Transverse colon (tissue), 4 donors: ENCODE data around the gene RSL1D1. TPM values are rescaled to one million over a fixed set of nuclear protein-coding genes. Genes with fewer than 3 reads are reported as not detected.

ENCODE experiments used
- DNase-seq: peaks from one replicate; pipeline ENCODE4 v3.0.0-alpha.2; 2019
- H3K27ac ChIP-seq, 4 donors: fragments of 200-600 bp; sonication (generic); 2 replicates each; pipeline ENCODE4 v1.5.1; 2016 to 2018; ENCODE audit warnings: inconsistent platforms in 4 of 4
- H3K27me3 ChIP-seq: fragments of 200-600 bp; sonication (generic); 2 replicates; pipeline ENCODE4 v1.5.1; 2017; ENCODE audit warnings: inconsistent platforms
- H3K36me3 ChIP-seq, 4 donors: fragments of 200-600 bp; sonication (generic); 2 replicates each; pipeline ENCODE4 v1.5.1; 2017 to 2019; ENCODE audit warnings: inconsistent platforms in 4 of 4
- H3K4me1 ChIP-seq, 4 donors: fragments of 200-600 bp; sonication (generic); 2 replicates each; pipeline ENCODE4 v1.5.1; 2017 to 2020; ENCODE audit warnings: inconsistent platforms in 4 of 4
- H3K4me3 ChIP-seq, 4 donors: fragments of 200-600 bp; sonication (generic); 1 replicate in 1 of 4; 2 replicates in 3 of 4; pipeline versions ENCODE4 v1.5.1 to v1.6.1; 2017 to 2019; ENCODE audit warnings: inconsistent platforms in 4 of 4
- H3K9me3 ChIP-seq, 2 donors: fragments of 200-600 bp; sonication (generic); 2 replicates each; pipeline ENCODE4 v1.5.1; 2017 to 2019; ENCODE audit warnings: inconsistent platforms in 2 of 2
- CTCF ChIP-seq, 5 experiments: fragments of 200-600 bp in 3 of 5; fragments of 450-650 bp in 2 of 5; sonication (generic) in 3 of 5; IDR thresholded peaks; 1 replicate in 2 of 5; 2 replicates in 3 of 5; pipeline ENCODE4 v1.5.1; 2016 to 2017; ENCODE audit warnings: antibody characterized with exemption in 5 of 5, inconsistent platforms in 3 of 5, mild to moderate bottlenecking in 2 of 5, moderate library complexity in 1 of 5
- EP300 ChIP-seq: sonication (generic); formaldehyde crosslinking; IDR thresholded peaks from one replicate; pipeline ENCODE4 v1.6.1; 2017; ENCODE audit warnings: antibody characterized with exemption, low read depth
- POLR2A ChIP-seq: fragments of 450-650 bp; IDR thresholded peaks from one replicate; pipeline ENCODE4 v1.6.1; 2016; ENCODE audit warnings: antibody characterized with exemption, mild to moderate bottlenecking, moderate library complexity
- POLR2AphosphoS5 ChIP-seq, 3 donors: sonication (generic); formaldehyde crosslinking; IDR thresholded peaks; one replicate each; pipeline ENCODE4 v1.6.1; 2016; ENCODE audit warnings: antibody characterized with exemption in 3 of 3
- WGBS, 2 donors: methylation state at CpG; one replicate each; pipeline ENCODE4 v1.1.5; 2018; ENCODE audit warnings: low coverage in 1 of 2; 5-methylcytosine and 5-hydroxymethylcytosine counted together
- in situ Hi-C, 4 donors: fragments of 200-750 bp; cut with MboI; loops; one replicate each; pipeline versions ENCODE4 v1.15.0 to v1.15.1; 2017; ENCODE audit warnings: low sequenced_read_pairs in 3 of 4, low pct_ligation_motif_present in 1 of 4, low pct_unique_long_range_greater_than_20kb in 1 of 4
- intact Hi-C: fragments of 100-400 bp; cut with DNase I; formaldehyde crosslinking; loops from one replicate; pipeline ENCODE4 v1.15.1; 2023; ENCODE audit warnings: low total_unique reads
- total RNA-seq, 4 donors: library from RNA; depleted of rRNA; stranded (reverse); fragments of >200 nt; gene quantifications; one replicate each; pipeline ENCODE4 v1.1.0, GENCODE V29; 2016

RSL1D1 gene
- total RNA-seq, 4 donors from 2014 or later, result 41.5 to 120 (median 65.9) TPM

- in situ Hi-C loops, result no loop called here
- Histone ChIP-seq H3K4me3 (no peak overlapping the region), H3K9me3 (no peaks in the 10 kb centered on the region), H3K27ac (no peak overlapping the region), H3K27me3 (no peaks in the 10 kb centered on the region), H3K4me1 (peaks cover 0 to 9% (median 3%) of the 10 kb centered on the region in 4 donors), H3K36me3 (peaks cover 0 to 22% (median 8%) of the 10 kb centered on the region in 4 donors)
- intact Hi-C loops, result no loop called here
- 40 to 41% methylated on average over 3 of the region's 3 CpGs for WGBS, 2 donors
- TF ChIP-seq POLR2AphosphoS5 (IDR thresholded peaks at IDR 0.05) (no peak), POLR2A (no peak), EP300 (no peak), CTCF (IDR thresholded peaks at IDR 0.05) (no peak)
- no peak for DNase-seq
Observed at GRCh38 chr16:11870399-11870798, 19.1 kb upstream of the RSL1D1 start.

- no peak overlapping the region for H3K27ac ChIP-seq
- no peak overlapping the region for H3K4me3 ChIP-seq
- intact Hi-C loops, result loop anchor here (10.0 kb wide), 1 partner anchor 195 kb away; no protein-coding TSS in a partner anchor
- no peaks in the 10 kb centered on the region for H3K9me3 ChIP-seq
- in situ Hi-C loops, result no loop called here
- no peak for TF ChIP-seq POLR2AphosphoS5 (IDR thresholded peaks at IDR 0.05)
- no peak for TF ChIP-seq EP300
- no peak for TF ChIP-seq POLR2A
- no peak for TF ChIP-seq CTCF (IDR thresholded peaks at IDR 0.05)
- H3K27me3 ChIP-seq, result no peaks in the 10 kb centered on the region
- 64 to 74% methylated on average over 5 to 8 of the region's 8 CpGs for WGBS, 2 donors
- peaks cover 0 to 9% (median 3%) of the 10 kb centered on the region in 4 donors for H3K4me1 ChIP-seq
- peaks cover 0 to 18% (median 6%) of the 10 kb centered on the region in 4 donors for H3K36me3 ChIP-seq
- no peak for DNase-seq
Observed at GRCh38 chr16:11869353-11870228, 18.2 kb upstream of the RSL1D1 start.

- TF ChIP-seq POLR2A (no peak), POLR2AphosphoS5 (IDR thresholded peaks at IDR 0.05) (no peak), EP300 (no peak), CTCF (IDR thresholded peaks at IDR 0.05) (no peak)
- in situ Hi-C loops, result no loop called here
Observed at GRCh38 chr16:11868412-11868980, 17.2 kb upstream of the RSL1D1 start.

GRCh38 chr16:11862489-11862888 lies 11.1 kb upstream of the RSL1D1 start:
- Histone ChIP-seq H3K27ac (no peak overlapping the region), H3K27me3 (no peaks in the 10 kb centered on the region), H3K4me3 (no peak overlapping the region), H3K36me3 (no peaks in the 10 kb centered on the region), H3K9me3 (no peaks in the 10 kb centered on the region), H3K4me1 (no peaks in the 10 kb centered on the region)
- no peak for TF ChIP-seq POLR2A
- no peak for TF ChIP-seq EP300
- TF ChIP-seq CTCF (IDR thresholded peaks at IDR 0.05), result no peak
- TF ChIP-seq POLR2AphosphoS5 (IDR thresholded peaks at IDR 0.05), result no peak
- DNase-seq, result no peak
- 86% methylated on average over 2 of the region's 2 CpGs for WGBS, 2 donors
- intact Hi-C loops (loop anchor here (10.0 kb wide), 1 partner anchor 202 kb away; no protein-coding TSS in a partner anchor), in situ Hi-C loops (no loop called here)

More at GRCh38 chr16:11868412-11868980, 17.2 kb upstream of the RSL1D1 start:
- Histone ChIP-seq H3K4me1 (peaks cover 0 to 9% (median 3%) of the 10 kb centered on the region in 4 donors), H3K9me3 (no peaks in the 10 kb centered on the region), H3K36me3 (peaks cover 0 to 11% (median 4%) of the 10 kb centered on the region in 4 donors), H3K4me3 (no peak overlapping the region), H3K27me3 (no peaks in the 10 kb centered on the region), H3K27ac (no peak overlapping the region)
- intact Hi-C loops, result loop anchor here (10.0 kb wide), 1 partner anchor 196 kb away; no protein-coding TSS in a partner anchor
- 79% methylated on average over 2 of the region's 2 CpGs; no CpG with 5 or more reads in 1 of the 2 donors for WGBS, 2 donors
- DNase-seq, result no peak
